Middle frontal gyrus (tissue), 1 donor: Measurements from ENCODE around the gene EHMT1.
A peak's percentile ranks its signal among the peaks of the same experiment; 100 is the strongest.

Experiments
- DNase-seq: peaks from one replicate; pipeline ENCODE4 v3.0.0-alpha.2; 2015; ENCODE audit warnings: low spot score; ENCODE audit errors: extremely low spot score

EHMT1 gene

GRCh38 chr9:137671721-137672120, 52.9 kb downstream of the EHMT1 start:
- DNase-seq, result no peak

- DNase-seq, result peak; percentile 69
Observed at GRCh38 chr9:137672907-137673791, 54.3 kb downstream of the EHMT1 start.

- no peak for DNase-seq
Observed at GRCh38 chr9:137673886-137674285, 55.1 kb downstream of the EHMT1 start.

- DNase-seq, result peak; percentile 37
Observed at GRCh38 chr9:137674307-137674975, 55.6 kb downstream of the EHMT1 start.

GRCh38 chr9:137674976-137675320, 56.1 kb downstream of the EHMT1 start:
- DNase-seq, result no peak

GRCh38 chr9:137676998-137677397, 58.2 kb downstream of the EHMT1 start:
- DNase-seq, result no peak

- DNase-seq, result no peak
Observed at GRCh38 chr9:137678202-137678601, 59.4 kb downstream of the EHMT1 start.

- DNase-seq, result no peak
Observed at GRCh38 chr9:137679249-137679648, 60.4 kb downstream of the EHMT1 start.

GRCh38 chr9:137679695-137680305, 61.0 kb downstream of the EHMT1 start:
- DNase-seq, result no peak

GRCh38 chr9:137680444-137681358, 61.9 kb downstream of the EHMT1 start:
- DNase-seq, result no peak

GRCh38 chr9:137682428-137683105, 63.8 kb downstream of the EHMT1 start:
- DNase-seq, result no peak

GRCh38 chr9:137683262-137683864, 64.6 kb downstream of the EHMT1 start:
- no peak for DNase-seq

- no peak for DNase-seq
Observed at GRCh38 chr9:137685035-137685740, 66.4 kb downstream of the EHMT1 start.

GRCh38 chr9:137685741-137686420, 67.1 kb downstream of the EHMT1 start:
- DNase-seq, result no peak

- DNase-seq, result no peak
Observed at GRCh38 chr9:137688261-137688660, 69.5 kb downstream of the EHMT1 start.

GRCh38 chr9:137688725-137689124, 69.9 kb downstream of the EHMT1 start:
- no peak for DNase-seq

GRCh38 chr9:137689745-137690529, 71.1 kb downstream of the EHMT1 start:
- DNase-seq, result no peak

GRCh38 chr9:137690930-137691645, 72.3 kb downstream of the EHMT1 start:
- no peak for DNase-seq
